GM19239 (cell line): ENCODE measurements around the gene TSPAN33.
"Not testable (repeated sequence)": the region's sequence is repeated elsewhere in the genome, so short reads cannot be mapped to it uniquely, and the experiment has no call there.

Experiments used
- DNase-seq: peaks from one replicate; pipeline ENCODE4 v3.0.0; 2011; ENCODE audit warnings: low spot score; ENCODE audit not compliant: insufficient read length
- FAIRE-seq: peaks from 2 replicates; lab custom pipeline; 2011; peaks lifted over from hg19 to GRCh38; lab: Jason Lieb, UNC

Gene TSPAN33, protein sequence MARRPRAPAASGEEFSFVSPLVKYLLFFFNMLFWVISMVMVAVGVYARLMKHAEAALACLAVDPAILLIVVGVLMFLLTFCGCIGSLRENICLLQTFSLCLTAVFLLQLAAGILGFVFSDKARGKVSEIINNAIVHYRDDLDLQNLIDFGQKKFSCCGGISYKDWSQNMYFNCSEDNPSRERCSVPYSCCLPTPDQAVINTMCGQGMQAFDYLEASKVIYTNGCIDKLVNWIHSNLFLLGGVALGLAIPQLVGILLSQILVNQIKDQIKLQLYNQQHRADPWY

DNA sequence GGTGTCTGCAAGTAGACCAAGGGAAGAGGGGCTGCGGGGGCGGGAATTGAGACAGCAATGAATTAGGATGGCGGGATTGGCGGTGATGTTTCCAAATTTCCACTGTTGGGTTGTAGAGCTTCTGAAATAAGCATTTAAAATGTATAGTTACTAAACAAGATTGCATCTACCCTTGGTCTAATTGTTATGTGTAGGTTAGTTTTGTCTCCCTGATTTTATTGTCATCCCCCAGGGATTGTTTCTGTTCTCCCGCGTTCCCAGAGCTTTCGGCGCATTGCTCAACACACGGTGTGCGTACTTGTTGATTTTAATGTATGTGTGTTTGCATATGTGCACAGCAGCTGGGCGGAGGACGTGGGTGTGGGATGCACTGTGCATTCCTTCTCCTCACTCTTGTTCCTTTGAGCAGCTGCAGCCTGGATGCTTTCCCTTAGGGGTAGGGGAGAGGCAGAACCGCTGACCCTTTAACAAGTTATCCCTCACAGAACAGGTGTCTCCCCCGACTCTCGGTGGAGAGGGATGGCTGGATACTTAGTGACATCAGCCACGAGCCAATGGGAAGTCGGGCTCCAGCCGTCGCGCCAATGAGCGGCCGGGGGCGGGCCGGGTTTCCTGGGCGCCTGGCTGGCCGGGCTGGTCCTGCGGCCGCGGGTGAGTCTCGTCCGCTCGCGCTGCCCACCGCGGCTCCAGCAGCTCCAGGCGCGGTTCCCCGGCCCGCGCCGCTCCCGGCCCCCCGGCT is at the start of gene TSPAN33:
Gene TSPAN33 (plus strand): TSS at position 613 of the 739 bp plus-strand sequence. CDS start 274 bp downstream, outside the sequence.
- FAIRE-seq (no peak), DNase-seq (peak; percentile 86)

DNA sequence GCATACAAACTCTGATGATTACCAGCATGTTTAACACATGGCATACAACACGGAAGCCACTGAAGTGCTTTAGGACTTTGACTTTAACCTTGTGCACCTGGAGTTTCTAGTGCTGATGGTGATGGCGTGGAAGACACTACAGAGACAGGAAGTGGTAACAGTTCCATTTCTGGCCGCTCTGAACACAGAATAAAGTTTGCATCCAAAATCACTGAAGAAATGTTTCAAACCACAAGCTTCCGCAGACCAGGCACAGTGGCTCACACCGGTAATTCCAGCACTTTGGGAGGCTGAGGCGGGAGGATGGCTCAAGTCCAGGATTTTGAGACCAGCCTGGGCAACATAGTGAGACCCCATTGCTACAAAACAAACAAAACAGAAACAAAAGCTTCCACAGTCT is 49.2 kb upstream of the TSPAN33 start:
- DNase-seq = peak; percentile 38
- peak; percentile 97 for FAIRE-seq

DNA sequence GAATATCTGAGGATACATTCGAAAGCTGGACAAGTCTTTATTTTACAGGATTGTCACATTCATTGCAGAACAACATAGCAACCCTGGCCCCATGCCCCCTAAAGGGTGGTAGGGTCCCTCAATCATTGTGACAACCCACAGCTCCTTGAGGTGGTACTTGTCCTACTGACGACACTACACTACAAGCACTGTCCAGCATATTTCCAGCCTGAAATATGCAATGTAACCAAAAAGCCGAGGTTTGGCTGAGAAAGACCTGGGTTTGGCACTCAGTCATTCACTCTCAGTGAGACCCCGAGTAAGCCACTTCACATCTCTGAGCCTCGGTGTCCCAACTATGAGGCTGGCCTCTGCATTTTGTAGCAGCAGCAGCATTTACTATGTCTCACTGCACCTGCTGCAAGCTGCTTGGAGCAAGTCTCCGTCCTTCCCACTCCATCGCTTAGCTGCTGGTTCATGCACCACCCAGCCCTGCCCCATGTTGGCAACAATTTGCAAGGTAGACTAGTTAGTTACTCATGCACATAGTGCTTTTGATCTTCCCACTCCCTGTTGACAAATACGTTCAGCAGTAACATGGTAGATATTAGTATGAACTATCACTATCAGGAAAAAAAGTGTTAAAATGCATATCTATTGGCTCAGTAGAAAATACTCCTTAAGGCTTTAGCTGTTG is 46.0 kb upstream of the TSPAN33 start:
- DNase-seq (no peak), FAIRE-seq (no peak)

DNA sequence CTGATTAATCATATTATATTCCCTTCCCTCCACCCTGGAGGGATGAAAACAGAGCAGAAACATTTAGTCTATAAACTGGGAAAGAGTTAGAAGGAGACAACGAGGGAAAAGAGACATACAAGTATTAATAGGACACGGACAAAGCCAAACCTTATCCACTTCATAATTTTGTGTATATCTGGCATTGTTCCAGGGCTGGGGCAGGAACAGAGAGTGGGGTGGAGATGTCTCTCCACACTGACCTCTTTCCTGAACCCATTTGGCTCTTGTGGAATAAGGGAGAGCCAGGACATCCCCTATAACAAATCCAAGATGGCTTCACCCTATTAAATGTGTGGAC is 43.7 kb upstream of the TSPAN33 start:
- FAIRE-seq (peak; percentile 66), DNase-seq (no peak)

DNA sequence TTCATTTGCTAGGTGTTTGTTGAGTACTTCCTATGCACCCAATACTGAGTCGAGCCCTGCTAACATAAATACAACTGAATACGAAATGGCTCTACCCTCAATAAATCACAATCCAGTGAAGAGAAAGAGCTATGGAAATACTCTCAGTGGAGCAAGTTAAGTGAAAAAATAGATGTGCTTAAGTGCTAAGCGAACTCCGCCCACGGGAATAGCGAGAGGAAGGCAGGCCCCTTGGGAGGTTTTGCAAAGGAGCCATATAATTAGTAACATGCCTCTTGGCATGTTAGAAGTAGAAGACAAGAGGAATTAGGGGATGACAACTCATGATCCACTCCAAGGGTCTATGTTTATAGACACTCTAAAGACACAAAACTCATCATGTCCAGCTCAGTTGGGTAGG is 42.8 kb upstream of the TSPAN33 start:
- FAIRE-seq (peak; percentile 74), DNase-seq (no peak)

DNA sequence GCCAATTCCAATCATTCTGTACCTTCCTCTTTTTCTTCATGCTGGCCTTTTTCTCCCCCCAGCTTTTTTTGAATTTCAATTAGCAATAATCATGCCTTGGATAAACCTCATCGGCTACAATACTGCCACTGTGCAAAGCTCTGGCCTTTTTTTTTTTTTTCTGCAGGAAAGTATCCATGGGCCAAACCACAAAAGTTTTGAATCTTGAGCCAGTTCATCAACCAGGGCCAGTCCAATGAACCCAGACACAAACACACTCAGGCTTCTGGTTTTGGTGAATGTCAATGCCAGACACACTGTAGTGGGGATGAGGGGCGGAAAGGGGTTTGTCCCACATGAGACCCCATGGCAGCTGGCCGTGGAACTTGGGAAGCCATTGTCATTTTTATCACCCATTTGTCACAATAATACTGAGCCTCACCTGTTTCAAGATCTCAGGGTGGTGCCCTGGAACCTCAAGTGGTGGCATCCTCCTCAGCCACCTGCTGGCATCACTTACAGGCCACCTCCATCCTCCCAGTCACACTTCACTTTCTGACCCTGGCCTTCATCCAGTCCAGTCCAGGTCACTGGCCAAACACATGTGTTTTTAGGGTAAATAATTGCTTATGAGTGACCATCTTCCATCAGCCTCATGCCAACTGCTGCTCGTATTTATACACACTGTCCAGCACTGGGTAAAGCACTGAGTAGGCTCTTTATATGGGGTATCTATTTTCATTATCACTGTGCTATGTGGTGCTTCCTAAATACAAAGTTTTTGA is 40.8 kb upstream of the TSPAN33 start:
- DNase-seq = no peak
- FAIRE-seq = no peak

DNA sequence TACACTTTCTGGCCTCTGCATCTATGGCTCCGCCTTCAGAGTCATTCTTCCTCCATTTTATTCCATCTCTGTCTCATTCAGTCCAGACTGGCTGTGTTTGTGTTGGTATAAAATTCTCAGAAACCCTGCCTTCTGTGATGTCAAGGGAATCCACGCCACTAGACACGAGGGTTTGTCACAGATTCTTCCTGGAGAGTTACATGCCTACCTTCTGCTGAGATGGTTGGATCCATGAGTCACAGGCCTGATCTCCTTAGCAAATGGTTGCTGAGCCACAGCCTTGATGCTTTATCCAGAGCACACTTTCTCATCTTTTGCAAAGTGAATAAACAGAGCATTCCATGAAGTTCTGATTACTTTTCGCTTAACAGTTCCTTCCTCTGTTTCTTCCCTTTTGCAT is 35.9 kb upstream of the TSPAN33 start:
- FAIRE-seq (no peak), DNase-seq (no peak)

DNA sequence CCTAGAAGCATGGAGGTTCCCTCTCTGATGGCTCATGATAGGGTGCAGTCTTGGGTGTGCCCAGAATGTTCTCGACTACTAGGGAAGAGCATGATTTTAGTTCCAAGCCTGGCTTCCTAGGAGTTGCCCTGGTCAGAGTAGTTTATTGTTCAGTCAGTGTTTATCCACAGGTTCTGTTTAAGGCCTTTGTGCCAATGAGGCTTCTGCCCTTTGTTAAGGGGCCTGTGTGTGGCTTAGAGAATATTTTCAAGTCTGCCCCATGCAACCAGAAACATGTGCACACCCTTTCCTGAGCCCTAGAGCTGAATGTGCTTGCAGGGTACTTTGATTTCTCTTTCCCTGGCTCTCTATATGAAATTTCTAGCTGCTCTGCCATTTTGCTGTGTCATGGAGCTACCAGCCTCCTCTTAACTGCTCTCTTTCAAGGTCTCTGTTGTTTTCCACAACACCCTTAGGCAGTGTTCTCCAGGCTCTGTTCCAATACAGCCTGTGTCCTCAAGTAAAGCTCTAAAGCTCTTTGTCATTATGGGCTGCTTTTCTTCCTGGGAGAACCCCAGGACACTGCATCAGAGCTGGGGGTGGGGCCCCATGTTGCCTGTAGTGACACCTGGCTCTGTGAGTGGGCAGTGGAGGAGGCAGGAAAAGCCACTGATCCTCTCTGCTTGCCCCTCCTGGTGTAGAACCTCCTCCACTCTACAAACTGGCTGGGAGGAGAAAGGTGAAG is 34.1 kb upstream of the TSPAN33 start:
- FAIRE-seq (no peak), DNase-seq (no peak)

DNA sequence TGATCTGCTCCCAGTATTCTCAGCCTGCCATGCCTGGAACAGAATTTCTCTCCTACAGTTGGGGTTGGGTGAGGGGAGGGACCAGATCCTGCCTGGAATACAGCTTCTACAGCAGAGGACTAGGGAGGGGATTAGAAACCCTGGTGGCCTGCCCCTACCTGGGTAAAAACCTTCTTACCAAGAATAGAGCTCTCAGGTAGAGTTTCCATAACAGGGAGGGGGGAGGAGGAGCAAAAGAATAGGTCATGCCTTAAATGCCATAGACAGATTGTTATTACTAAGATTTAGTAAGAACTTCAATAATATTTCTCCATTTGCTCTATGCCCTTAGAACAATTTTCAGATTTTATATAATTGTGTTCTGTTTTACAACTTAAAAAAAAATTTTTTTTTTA is 33.5 kb upstream of the TSPAN33 start:
- FAIRE-seq (no peak), DNase-seq (no peak)

DNA sequence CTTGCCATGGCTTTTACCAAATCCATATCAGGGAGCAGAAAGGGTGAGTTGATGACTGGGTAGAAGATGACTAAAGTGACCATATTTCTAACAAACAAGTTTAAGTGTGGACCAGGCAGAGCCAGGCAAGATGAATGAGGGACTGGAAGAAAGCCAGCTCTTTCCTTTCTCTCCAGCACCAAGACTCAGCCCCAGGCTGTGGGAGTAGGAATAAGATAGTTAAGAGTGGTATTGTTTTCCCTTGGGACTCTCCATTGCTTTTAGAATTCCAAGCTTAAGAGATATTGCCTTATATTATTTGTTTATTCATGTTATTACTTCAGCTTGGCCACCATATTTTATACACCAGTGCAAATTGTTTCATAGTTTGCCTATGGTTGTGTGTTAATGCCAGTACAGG is 28.8 kb upstream of the TSPAN33 start:
- no peak for FAIRE-seq
- no peak for DNase-seq

DNA sequence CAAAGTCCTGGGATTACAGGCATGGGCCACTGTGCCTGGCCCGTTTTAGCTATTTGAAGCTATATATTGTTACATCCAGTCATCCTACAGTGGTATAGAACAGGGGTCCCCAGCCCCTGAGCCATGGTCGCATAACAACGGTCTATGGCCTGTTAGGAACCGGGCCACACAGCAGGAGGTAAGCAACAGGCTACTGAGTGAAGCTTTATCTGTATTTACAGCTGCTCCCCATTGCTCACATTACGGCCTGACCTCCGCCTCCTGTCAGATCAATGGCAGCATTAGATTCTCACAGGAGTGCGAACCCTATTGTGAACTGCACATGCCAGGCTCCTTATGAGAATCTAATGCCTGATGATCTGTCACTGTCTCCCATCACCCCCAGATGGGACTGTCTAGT is 26.3 kb upstream of the TSPAN33 start:
- DNase-seq (no peak), FAIRE-seq (no peak)

DNA sequence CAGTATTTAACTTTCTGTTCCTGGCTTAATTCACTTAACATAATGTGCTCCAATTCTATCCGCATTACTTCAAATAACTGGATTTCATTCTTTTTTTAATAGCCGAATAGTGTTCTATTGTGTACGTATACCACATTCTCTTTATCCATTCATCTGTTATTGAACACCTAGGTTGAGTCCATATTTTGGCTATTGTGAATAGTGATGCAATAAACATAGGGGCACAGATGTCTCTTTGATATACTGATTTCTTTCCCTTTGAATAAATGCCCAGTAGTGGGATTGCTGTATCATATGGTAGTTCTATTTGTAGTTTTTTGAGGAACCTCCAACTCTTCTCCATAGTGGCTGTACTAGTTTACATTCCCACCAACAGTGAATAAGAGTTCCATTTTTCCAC is 25.5 kb upstream of the TSPAN33 start:
- FAIRE-seq (no peak), DNase-seq (no peak)

DNA sequence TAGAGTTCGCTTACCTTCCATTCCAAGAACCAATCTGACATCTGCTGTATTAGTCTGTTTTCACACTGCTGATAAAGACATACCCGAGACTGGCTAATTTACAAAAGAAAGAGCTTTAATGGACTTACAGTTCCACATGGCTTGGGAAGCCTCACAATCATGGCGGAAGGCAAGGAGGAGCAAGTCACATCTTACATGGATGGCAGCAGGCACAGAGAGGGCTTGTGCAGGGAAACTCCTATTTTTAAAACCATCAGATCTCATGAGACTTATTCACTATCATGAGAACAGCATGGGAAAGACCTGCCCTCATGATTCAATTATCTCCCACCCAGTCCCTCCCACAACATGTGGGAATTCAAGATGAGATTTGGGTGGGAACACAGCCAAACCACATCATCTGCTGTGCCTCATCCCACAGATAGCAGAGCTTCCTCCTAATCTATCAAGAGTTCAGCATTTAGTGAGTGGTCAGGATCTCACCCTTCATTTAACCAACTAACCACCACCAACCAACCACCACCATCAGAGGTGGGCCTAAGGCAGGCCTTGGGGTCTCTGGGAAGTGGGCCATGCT is 22.9 kb upstream of the TSPAN33 start:
- not testable (repeated sequence) for FAIRE-seq, DNase-seq

DNA sequence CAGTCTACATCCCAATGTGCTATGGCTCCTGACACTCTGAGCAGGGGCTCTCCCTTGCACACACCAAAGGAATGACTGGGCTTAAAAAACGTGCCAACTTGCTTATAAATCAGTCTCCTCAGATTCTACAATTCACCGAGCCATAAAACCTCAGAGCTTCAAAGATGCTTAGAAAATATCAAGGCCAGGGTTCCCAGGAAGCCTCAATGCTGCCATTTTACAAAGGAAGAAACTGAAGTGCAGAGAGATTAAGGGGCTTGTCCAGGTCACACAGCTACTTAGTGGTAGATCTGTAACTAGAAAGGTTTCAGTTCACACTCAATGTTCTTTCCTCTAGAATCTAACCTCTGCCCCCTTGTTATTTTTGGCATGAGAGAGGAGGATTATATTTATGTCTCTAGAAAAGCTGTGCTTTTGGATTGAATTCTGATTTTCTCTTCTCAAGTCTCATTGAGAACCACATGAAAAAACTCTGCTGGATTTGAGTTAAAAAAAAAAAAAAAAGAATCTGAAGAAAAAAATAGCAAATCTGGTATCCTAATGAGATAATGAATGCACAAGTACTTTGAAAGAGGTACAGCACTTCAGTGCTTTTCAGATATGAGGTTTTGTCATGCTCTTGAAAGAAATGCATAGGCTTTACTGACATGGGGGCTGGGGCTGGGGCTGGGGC is 22.3 kb upstream of the TSPAN33 start:
- DNase-seq = no peak
- no peak for FAIRE-seq

DNA sequence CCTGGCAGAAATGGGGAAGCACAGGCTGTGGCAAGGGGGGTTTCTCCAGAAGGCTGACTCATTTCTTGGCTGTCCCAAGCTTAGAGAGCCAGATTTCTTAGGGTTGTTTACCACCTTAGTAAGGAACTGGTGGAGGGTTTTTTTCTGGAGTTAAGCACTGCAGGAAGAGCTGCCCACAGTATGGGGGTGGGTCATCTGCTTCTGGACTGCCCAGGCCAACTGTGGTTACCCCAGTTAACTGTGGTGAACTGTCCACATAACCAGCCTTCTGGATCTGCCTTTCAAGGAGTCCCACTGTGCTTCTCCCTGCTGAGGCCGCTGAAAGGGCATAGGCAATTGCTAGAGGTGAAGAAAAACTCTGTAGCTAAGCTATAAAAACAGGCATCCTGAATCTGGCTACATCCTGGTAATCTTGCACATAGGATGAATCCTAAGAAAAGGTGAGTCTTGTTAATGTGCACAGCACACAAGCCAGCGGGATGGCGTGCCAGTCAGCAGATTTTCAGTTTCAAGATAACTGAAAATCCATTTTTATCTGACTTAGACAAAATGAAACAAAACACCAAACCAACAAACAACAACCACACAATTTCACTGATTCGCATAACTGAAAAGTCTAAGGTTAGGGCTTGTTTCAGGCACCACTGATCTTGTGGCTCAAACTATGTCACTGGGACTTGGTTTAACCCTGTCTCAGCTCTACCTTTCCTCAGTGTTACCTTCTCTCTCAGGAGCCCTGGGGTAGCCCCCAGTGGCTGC is 21.6 kb upstream of the TSPAN33 start:
- FAIRE-seq (peak; percentile 98), DNase-seq (peak; percentile 80)

DNA sequence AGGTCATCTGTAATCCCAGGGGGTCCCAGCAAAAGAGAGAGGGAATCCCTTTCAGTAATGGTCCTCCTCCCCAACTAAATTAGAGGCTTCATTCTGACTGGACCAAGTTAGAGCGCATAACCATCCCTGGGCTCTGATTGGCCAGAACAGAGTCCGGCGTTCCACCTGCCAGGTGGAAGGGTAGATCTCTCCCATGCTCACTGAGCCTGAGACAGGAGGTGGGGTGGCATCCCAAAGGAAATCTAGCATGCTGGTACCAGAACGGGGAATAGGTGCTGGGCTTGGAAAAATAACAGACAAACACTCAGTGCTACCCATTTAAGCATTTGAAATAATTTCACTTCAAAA is 21.0 kb upstream of the TSPAN33 start:
- peak; percentile 59 for FAIRE-seq
- DNase-seq = no peak

DNA sequence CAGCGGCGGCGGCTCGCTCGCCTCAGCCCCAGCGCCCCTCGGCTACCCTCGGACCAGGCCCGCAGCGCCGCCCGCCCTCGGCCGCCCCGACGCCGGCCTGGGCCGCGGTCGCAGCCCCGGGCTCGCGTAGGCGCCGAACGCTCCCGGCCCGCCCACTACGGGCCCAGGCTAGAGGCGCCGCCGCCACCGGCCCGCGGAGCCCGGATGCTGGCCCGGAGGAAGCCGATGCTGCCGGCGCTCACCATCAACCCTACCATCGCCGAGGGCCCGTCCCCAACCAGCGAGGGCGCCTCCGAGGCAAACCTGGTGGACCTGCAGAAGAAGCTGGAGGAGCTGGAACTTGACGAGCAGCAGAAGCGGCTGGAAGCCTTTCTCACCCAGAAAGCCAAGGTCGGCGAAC is 18.2 kb upstream of the TSPAN33 start:
- DNase-seq = no peak
- no peak for FAIRE-seq

DNA sequence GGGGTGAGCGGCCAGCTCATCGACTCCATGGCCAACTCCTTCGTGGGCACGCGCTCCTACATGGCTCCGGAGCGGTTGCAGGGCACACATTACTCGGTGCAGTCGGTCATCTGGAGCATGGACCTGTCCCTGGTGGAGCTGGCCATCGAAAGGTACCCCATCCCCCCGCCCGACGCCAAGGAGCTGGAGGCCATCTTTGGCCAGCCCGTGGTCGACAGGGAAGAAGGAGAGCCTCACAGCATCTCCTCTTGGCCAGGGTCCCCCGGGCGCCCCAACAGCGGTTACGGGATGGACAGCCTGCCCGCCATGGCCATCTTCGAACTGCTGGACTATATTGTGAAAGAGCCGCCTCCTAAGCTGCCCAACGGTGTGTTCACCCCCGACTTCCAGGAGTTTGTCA is 17.4 kb upstream of the TSPAN33 start:
- FAIRE-seq (no peak), DNase-seq (no peak)

DNA sequence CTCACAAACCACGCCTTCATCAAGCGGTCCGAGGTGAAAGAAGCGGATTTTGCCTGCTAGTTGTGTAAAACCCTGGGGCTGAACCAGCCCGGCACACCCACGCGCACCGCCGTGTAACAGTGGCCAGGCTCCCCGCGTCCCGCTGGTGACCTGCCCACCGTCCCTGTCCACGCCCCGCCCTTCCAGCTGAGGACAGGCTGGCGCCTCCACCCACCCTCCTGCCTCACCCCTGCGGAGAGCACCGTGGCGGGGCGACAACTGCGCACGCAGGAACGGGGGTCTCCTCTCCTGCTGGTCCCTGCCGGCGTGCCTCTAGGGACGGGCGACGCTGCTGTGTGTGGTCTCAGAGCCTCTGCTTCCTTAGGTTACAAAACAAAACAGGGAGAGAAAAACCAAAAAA is 16.9 kb upstream of the TSPAN33 start:
- DNase-seq (no peak), FAIRE-seq (no peak)
